ENCODE measurements around the gene NR1H4. TPM values are rescaled to one million over a fixed set of nuclear protein-coding genes. Genes with fewer than 3 reads are reported as not detected.

NR1H4 gene
- total and polyA plus RNA-seq, 2 of the 8 experiments (the other 6 are each of a cell fraction or from before 2014, with no cell fraction given): not detected

DNA sequence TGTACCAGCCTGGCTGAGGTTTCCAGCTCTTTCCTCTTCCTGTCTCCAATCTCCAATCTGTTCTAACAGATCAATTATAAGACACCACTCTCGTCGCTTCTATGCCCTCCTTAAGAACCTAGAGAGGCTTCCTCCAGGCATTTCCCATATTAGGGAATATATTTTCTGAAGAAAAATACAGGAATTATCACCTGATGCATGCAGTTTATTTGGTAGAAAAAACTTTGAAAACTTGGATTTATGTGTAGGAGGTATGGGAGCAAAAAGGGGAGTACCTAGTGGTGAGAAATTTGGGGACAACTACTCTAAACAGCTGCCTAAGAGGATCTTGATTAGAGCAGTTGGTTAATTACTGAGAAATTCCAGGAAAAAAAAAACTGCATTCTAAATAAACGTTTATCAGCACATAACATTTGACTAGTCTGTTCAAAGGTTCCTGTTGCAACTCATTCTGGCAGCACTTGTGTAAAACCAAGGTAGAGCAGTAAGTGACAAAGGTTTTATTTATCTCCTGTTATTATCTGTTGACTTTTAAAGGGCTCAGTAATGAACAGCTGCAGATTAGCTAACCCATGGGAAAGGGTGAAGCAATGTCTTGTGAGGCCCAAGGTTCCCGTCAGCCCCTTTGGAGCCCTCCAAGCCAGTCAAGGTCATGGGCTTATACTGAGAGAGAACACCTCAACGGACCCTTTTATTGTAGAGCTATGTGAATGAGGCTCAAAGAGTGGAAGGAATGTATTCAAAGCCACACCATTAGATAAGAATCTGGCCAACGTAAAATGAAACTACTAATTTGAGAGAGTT, 36.4 kb upstream of the NR1H4 start:
- H2BK5ac ChIP-seq (ENCODE audit: low read depth, low read length): no peak overlapping the region
- no peaks in the 10 kb centered on the region for H3K27me3 ChIP-seq (replicated peaks in 1 of 4; ENCODE audit: control insufficient read depth in 3 of 4, extremely low read depth in 1 of 4, insufficient read depth in 3 of 4, low read length in 3 of 4)
- no peak overlapping the region for H3K9ac ChIP-seq (replicated peaks in 1 of 4; ENCODE audit: extremely low read depth in 1 of 4, low read depth in 3 of 4, low read length in 3 of 4)
- H4K8ac ChIP-seq (ENCODE audit: extremely low read depth, insufficient read depth, low read length): no peak overlapping the region
- H4K20me1 ChIP-seq (replicated peaks in 1 of 2; ENCODE audit: control insufficient read depth in 1 of 2, insufficient read depth in 2 of 2, low read length in 2 of 2): no peaks in the 10 kb centered on the region
- no peak overlapping the region for H2BK120ac ChIP-seq (replicated peaks; ENCODE audit: low read depth, low read length)
- no peak overlapping the region for H2BK12ac ChIP-seq (ENCODE audit: low read depth, low read length)
- POLR2A ChIA-PET (ENCODE audit: partially characterized antibody): no interaction called here
- no peak overlapping the region for H4K5ac ChIP-seq (ENCODE audit: insufficient read length, low read depth, low read length)
- no peaks in the 10 kb centered on the region for H3K36me3 ChIP-seq (ENCODE audit: control insufficient read depth in 2 of 4, insufficient read depth in 4 of 4, low read length in 3 of 4)
- no peak overlapping the region for H2BK15ac ChIP-seq (ENCODE audit: low read length)
- no peak overlapping the region for H2BK20ac ChIP-seq (ENCODE audit: low read length)
- no peaks in the 10 kb centered on the region for H3K4me1 ChIP-seq (replicated peaks in 1 of 4; ENCODE audit: control insufficient read depth in 3 of 4, insufficient read depth in 4 of 4, low read length in 3 of 4)
- H4K91ac ChIP-seq (replicated peaks; ENCODE audit: insufficient read length, low read length): no peak overlapping the region
- H3K79me2 ChIP-seq (ENCODE audit: control insufficient read depth in 1 of 2, insufficient read depth in 2 of 2, low read length in 2 of 2): no peaks in the 10 kb centered on the region
- 96% methylated on average over 6 of the region's 6 CpGs; no CpG with 5 or more reads in 1 of the 2 experiments for WGBS, 2 experiments (ENCODE audit: extremely low coverage in 1 of 2, insufficient coverage in 1 of 2, insufficient read length in 1 of 2, insufficient replicate concordance in 2 of 2, low coverage in 1 of 2, low lambda C conversion rate in 2 of 2, missing lambda C conversion rate in 1 of 2)
- H2AFZ ChIP-seq (ENCODE audit: low read length): no peak overlapping the region; the same call in 1 of the 2 replicates
- FAIRE-seq (no peak), DNase-seq (ENCODE audit: low read depth in 1 of 2, low spot score in 2 of 2) (no peak)
- H3K9me3 ChIP-seq (ENCODE audit: insufficient read depth in 2 of 2, low read depth in 1 of 2, low read length in 1 of 2): no peaks in the 10 kb centered on the region
- no peak overlapping the region for H3K23ac ChIP-seq (ENCODE audit: insufficient read length)
- H3K18ac ChIP-seq (ENCODE audit: extremely low read depth, low read length): no peak overlapping the region
- H3K4me2 ChIP-seq (ENCODE audit: insufficient read depth in 1 of 2, low read depth in 2 of 2, low read length in 2 of 2): no peak overlapping the region
- H3K79me1 ChIP-seq (ENCODE audit: low read depth, low read length): no peaks in the 10 kb centered on the region
- H3K4ac ChIP-seq (replicated peaks; ENCODE audit: insufficient read length, low read depth, low read length): no peak overlapping the region
- no peak overlapping the region for H2AK5ac ChIP-seq (ENCODE audit: low read depth, low read length)
- no peaks in the 10 kb centered on the region; the same call in 1 of the 2 replicates for H3K23me2 ChIP-seq (ENCODE audit: low read depth, low read length)
- CTCF ChIA-PET (ENCODE audit: partially characterized antibody): interaction anchor here (0.7 to 1.0 kb wide), 2 partner anchors 80 to 276 kb away, joined by 3 read pairs; no protein-coding TSS in a partner anchor
- H3K27ac ChIP-seq (ENCODE audit: low read depth, low read length): no peak overlapping the region
- H3K4me3 ChIP-seq (ENCODE audit: extremely low read depth in 1 of 4, insufficient read depth in 2 of 4, low read depth in 3 of 4, low read length in 4 of 4): no peak overlapping the region
- no peak overlapping the region for H3K56ac ChIP-seq (replicated peaks; ENCODE audit: insufficient read length, low read depth, low read length)
- no peak overlapping the region for H3K14ac ChIP-seq (ENCODE audit: insufficient read length)
- TF ChIP-seq ZNF274 (IDR thresholded peaks at IDR 0.05; ENCODE audit: borderline replicate concordance, extremely low read depth, low read length) (no peak), SP1 (IDR thresholded peaks at IDR 0.05; ENCODE audit: low read depth, low read length) (no peak), FOSL1 (IDR thresholded peaks at IDR 0.05; ENCODE audit: insufficient read depth, low read depth, low read length) (no peak), CBX8 (IDR thresholded peaks at IDR 0.05; ENCODE audit: borderline replicate concordance, low read depth, low read length) (no peak), RNF2 (IDR thresholded peaks at IDR 0.05; ENCODE audit: borderline replicate concordance, low read depth, low read length, missing control alignments, poor library complexity, severe bottlenecking) (no peak), SRF (IDR thresholded peaks at IDR 0.05; ENCODE audit: low read depth, low read length) (no peak), TCF12 (IDR thresholded peaks at IDR 0.05; ENCODE audit: low read depth, low read length) (no peak), TAF7 (optimal IDR thresholded peaks at IDR 0.05; ENCODE audit: borderline replicate concordance, low read depth, low read length) (no peak), CTBP2 (IDR thresholded peaks at IDR 0.05; ENCODE audit: borderline replicate concordance, insufficient read depth, insufficient read length, low read length) (no peak), YY1 (IDR thresholded peaks at IDR 0.05; ENCODE audit: low read depth, low read length) (no peak), TAF1 (IDR thresholded peaks at IDR 0.05; ENCODE audit: low read depth, low read length) (no peak), E2F6 (IDR thresholded peaks at IDR 0.05) (no peak)

Data from H1 (cell line).